Measurements from ENCODE around the gene FYN.

FYN gene

GRCh38 chr6:111831408-111831807, 41.8 kb downstream of the FYN start:
- no peak for DNase-seq (ENCODE audit: low read depth)

- no peak for DNase-seq (ENCODE audit: low read depth)
These were observed 43.3 kb downstream of the FYN start for GRCh38 chr6:111829998-111830397.

- DNase-seq (ENCODE audit: low read depth), result no peak
These were observed 43.7 kb downstream of the FYN start for GRCh38 chr6:111829581-111829980.

GRCh38 chr6:111828809-111829208, 44.4 kb downstream of the FYN start:
- no peak for DNase-seq (ENCODE audit: low read depth)

- DNase-seq (ENCODE audit: low read depth), result no peak
These were observed 47.7 kb downstream of the FYN start for GRCh38 chr6:111825439-111826086.

GRCh38 chr6:111824608-111825337, 48.5 kb downstream of the FYN start:
- no peak for DNase-seq (ENCODE audit: low read depth)

GRCh38 chr6:111823831-111824607, 49.2 kb downstream of the FYN start:
- no peak for DNase-seq (ENCODE audit: low read depth)

GRCh38 chr6:111823012-111823411, 50.2 kb downstream of the FYN start:
- DNase-seq (ENCODE audit: low read depth), result no peak

GRCh38 chr6:111819458-111819857, 53.8 kb downstream of the FYN start:
- no peak for DNase-seq (ENCODE audit: low read depth)

- DNase-seq (ENCODE audit: low read depth), result no peak
These were observed 54.6 kb downstream of the FYN start for GRCh38 chr6:111818539-111819226.

GRCh38 chr6:111817451-111818120, 55.7 kb downstream of the FYN start:
- no peak for DNase-seq (ENCODE audit: low read depth)

- no peak for DNase-seq (ENCODE audit: low read depth)
These were observed 59.5 kb downstream of the FYN start for GRCh38 chr6:111813677-111814310.

- no peak for DNase-seq (ENCODE audit: low read depth)
These were observed 60.0 kb downstream of the FYN start for GRCh38 chr6:111813237-111813636.

GRCh38 chr6:111812060-111813038, 60.9 kb downstream of the FYN start:
- no peak for DNase-seq (ENCODE audit: low read depth)

- no peak for DNase-seq (ENCODE audit: low read depth)
These were observed 62.7 kb downstream of the FYN start for GRCh38 chr6:111810294-111811131.

GRCh38 chr6:111809766-111810165, 63.5 kb downstream of the FYN start:
- DNase-seq (ENCODE audit: low read depth), result no peak

- no peak for DNase-seq (ENCODE audit: low read depth)
These were observed 64.0 kb downstream of the FYN start for GRCh38 chr6:111809264-111809663.

GRCh38 chr6:111808493-111808892, 64.8 kb downstream of the FYN start:
- no peak for DNase-seq (ENCODE audit: low read depth)

All from activated T-cell treated with anti-CD3 and anti-CD28 coated beads for 48 hours (primary cell).